ENCODE measurements around the gene LIN28A.
"Not testable (repeated sequence)": the region's sequence is repeated elsewhere in the genome, so short reads cannot be mapped to it uniquely, and the experiment has no call there.

LIN28A gene

DNA sequence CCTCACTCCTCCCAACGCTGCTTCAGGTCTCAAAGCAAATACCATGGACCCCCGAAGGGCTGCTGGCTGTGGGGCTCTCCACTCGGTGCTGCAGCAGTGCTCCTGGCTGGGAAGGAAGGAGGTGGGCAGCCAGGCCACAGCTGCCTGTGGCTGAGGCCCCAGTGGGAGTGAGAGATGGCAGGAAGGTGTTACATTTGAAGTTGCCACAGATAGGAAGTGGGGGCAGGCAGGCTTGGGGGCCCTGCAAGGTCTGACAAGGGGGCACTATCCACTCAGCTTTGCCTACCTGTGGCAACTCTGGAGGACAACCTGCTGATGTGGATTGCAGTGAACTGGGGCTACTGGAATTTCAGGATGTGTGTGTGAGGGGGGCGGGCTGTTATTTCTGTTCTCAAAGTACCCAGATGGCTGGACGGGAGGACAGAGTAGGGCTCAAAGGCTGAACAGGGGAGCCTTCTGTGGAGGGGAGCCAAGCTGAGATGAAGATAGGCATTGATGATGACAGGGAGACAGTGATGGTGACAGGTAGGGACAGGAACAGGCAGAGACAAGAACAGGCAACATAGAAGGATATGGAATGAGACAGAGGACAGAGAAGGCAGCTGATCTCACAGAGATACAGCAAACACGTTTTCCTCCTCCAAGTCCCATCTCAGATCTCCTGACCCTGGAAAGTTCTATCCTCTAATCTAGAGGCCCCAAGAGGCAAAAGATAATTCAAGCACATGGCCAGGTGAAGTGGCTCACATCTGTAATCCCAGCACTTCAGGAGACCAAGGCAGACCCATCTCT lies 39.8 kb upstream of the LIN28A start:
- TF ChIP-seq, protein P1, sequence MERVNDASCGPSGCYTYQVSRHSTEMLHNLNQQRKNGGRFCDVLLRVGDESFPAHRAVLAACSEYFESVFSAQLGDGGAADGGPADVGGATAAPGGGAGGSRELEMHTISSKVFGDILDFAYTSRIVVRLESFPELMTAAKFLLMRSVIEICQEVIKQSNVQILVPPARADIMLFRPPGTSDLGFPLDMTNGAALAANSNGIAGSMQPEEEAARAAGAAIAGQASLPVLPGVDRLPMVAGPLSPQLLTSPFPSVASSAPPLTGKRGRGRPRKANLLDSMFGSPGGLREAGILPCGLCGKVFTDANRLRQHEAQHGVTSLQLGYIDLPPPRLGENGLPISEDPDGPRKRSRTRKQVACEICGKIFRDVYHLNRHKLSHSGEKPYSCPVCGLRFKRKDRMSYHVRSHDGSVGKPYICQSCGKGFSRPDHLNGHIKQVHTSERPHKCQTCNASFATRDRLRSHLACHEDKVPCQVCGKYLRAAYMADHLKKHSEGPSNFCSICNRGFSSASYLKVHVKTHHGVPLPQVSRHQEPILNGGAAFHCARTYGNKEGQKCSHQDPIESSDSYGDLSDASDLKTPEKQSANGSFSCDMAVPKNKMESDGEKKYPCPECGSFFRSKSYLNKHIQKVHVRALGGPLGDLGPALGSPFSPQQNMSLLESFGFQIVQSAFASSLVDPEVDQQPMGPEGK (CRISPR knock-in tag; IDR thresholded peaks at IDR 0.05; ENCODE audit: borderline replicate concordance): no peak
- no peak for ATAC-seq

DNA sequence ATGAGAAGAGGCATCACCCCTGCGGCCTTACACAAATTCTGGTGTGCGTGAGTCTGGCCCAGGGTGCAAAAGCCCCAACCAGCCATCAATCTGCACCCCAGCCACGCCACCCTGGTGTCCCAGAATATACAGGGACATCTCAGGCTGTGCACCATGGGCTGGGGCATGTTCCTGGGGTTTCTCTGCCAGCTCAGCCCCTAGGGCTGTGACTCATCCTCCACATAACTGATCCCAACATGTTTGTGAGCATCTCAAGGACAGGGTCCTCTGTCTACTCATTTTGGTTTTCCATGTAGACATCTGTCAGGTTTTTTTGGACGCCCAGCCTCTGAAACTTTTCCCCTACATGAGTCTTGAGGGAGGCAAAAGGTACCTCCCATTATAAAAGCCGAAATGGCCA lies 38.6 kb upstream of the LIN28A start:
- TF ChIP-seq ZC3H10 (CRISPR knock-in tag; IDR thresholded peaks at IDR 0.05): no peak
- TF ChIP-seq OSR1 (CRISPR knock-in tag; IDR thresholded peaks at IDR 0.05): no peak
- TF ChIP-seq TOX (CRISPR knock-in tag; IDR thresholded peaks at IDR 0.05; ENCODE audit: borderline replicate concordance): no peak
- TF ChIP-seq GLIS3 (CRISPR knock-in tag; IDR thresholded peaks at IDR 0.05): no peak
- no peak for TF ChIP-seq BACH2 (CRISPR knock-in tag; IDR thresholded peaks at IDR 0.05; ENCODE audit: borderline replicate concordance)
- no peak for TF ChIP-seq PPARA (CRISPR knock-in tag; IDR thresholded peaks at IDR 0.05; ENCODE audit: borderline replicate concordance)
- TF ChIP-seq ZNF8 (CRISPR knock-in tag; IDR thresholded peaks at IDR 0.05): no peak
- no peak for TF ChIP-seq RARB (CRISPR knock-in tag; IDR thresholded peaks at IDR 0.05)
- TF ChIP-seq ZFP3 (CRISPR knock-in tag; IDR thresholded peaks at IDR 0.05): no peak
- TF ChIP-seq, protein P2, sequence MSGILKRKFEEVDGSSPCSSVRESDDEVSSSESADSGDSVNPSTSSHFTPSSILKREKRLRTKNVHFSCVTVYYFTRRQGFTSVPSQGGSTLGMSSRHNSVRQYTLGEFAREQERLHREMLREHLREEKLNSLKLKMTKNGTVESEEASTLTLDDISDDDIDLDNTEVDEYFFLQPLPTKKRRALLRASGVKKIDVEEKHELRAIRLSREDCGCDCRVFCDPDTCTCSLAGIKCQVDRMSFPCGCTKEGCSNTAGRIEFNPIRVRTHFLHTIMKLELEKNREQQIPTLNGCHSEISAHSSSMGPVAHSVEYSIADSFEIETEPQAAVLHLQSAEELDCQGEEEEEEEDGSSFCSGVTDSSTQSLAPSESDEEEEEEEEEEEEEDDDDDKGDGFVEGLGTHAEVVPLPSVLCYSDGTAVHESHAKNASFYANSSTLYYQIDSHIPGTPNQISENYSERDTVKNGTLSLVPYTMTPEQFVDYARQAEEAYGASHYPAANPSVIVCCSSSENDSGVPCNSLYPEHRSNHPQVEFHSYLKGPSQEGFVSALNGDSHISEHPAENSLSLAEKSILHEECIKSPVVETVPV (CRISPR knock-in tag; IDR thresholded peaks at IDR 0.05): no peak
- TF ChIP-seq ZNF70 (CRISPR knock-in tag; IDR thresholded peaks at IDR 0.05): no peak
- TF ChIP-seq, protein P3, sequence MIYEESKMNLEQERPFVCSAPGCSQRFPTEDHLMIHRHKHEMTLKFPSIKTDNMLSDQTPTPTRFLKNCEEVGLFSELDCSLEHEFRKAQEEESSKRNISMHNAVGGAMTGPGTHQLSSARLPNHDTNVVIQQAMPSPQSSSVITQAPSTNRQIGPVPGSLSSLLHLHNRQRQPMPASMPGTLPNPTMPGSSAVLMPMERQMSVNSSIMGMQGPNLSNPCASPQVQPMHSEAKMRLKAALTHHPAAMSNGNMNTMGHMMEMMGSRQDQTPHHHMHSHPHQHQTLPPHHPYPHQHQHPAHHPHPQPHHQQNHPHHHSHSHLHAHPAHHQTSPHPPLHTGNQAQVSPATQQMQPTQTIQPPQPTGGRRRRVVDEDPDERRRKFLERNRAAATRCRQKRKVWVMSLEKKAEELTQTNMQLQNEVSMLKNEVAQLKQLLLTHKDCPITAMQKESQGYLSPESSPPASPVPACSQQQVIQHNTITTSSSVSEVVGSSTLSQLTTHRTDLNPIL (CRISPR knock-in tag; IDR thresholded peaks at IDR 0.05; ENCODE audit: low read depth): no peak
- TF ChIP-seq ARNTL (CRISPR knock-in tag; IDR thresholded peaks at IDR 0.05; ENCODE audit: borderline replicate concordance, low read depth): no peak
- TF ChIP-seq, protein P1 (CRISPR knock-in tag; IDR thresholded peaks at IDR 0.05; ENCODE audit: borderline replicate concordance): no peak
- no peak for TF ChIP-seq TCF4 (CRISPR knock-in tag; IDR thresholded peaks at IDR 0.05; ENCODE audit: borderline replicate concordance)
- no peak for ATAC-seq

DNA sequence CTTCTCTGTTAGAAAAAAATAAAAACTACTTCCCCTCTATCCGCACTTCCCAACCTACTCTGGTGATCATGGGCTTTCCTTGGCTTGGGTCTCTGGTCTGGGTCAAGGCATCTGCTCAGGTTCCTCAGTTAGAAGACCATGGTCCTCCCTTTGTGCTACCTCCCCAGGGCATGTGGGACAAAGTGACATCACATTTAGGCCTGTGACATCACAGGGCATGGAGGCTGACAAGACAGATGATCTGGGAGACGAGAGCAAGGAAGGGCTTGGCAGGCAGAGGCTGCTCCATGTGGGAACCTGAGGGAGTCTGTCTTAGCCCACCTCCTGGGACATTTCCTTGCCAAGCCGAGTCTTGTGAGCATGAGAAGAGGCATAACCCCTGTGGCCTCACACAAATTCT lies 38.0 kb upstream of the LIN28A start, which contains the start of gene ZNF683:
Gene ZNF683 (minus strand): TSS at position 140 of the 400 bp plus-strand sequence. CDS start 4,179 bp downstream, outside the sequence.
- not testable (repeated sequence) for ATAC-seq

GRCh38 chr1:26373281-26373680 lies 37.3 kb upstream of the LIN28A start:
- TF ChIP-seq, protein P1 (CRISPR knock-in tag; IDR thresholded peaks at IDR 0.05; ENCODE audit: borderline replicate concordance): no peak
- no peak for TF ChIP-seq PPARA (CRISPR knock-in tag; IDR thresholded peaks at IDR 0.05; ENCODE audit: borderline replicate concordance)
- TF ChIP-seq ZNF8 (CRISPR knock-in tag; IDR thresholded peaks at IDR 0.05): no peak
- TF ChIP-seq SNAI2 (CRISPR knock-in tag; IDR thresholded peaks at IDR 0.05): no peak
- TF ChIP-seq ISL1 (CRISPR knock-in tag; IDR thresholded peaks at IDR 0.05): no peak
- TF ChIP-seq, protein P4, sequence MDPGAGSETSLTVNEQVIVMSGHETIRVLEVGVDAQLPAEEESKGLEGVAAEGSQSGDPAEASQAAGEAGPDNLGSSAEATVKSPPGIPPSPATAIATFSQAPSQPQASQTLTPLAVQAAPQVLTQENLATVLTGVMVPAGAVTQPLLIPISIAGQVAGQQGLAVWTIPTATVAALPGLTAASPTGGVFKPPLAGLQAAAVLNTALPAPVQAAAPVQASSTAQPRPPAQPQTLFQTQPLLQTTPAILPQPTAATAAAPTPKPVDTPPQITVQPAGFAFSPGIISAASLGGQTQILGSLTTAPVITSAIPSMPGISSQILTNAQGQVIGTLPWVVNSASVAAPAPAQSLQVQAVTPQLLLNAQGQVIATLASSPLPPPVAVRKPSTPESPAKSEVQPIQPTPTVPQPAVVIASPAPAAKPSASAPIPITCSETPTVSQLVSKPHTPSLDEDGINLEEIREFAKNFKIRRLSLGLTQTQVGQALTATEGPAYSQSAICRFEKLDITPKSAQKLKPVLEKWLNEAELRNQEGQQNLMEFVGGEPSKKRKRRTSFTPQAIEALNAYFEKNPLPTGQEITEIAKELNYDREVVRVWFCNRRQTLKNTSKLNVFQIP (CRISPR knock-in tag; IDR thresholded peaks at IDR 0.05; ENCODE audit: borderline replicate concordance, low read depth): no peak
- ATAC-seq: no peak
